Measurements from ENCODE around the gene CAPS. TPM values are rescaled to one million over a fixed set of nuclear protein-coding genes. Genes with fewer than 3 reads are reported as not detected.

The CAPS gene
- total and polyA plus RNA-seq, 3 donors from 2014 or later, result 9.4 to 20.9 (median 13.9) TPM

- TF ChIP-seq POLR2A (IDR thresholded peaks at IDR 0.05) (no peak), CTCF (IDR thresholded peaks at IDR 0.05) (no peak)
- 54 to 65% methylated on average over 7 to 14 of the region's 14 CpGs for WGBS, 2 donors
- Histone ChIP-seq H3K36me3 (ENCODE audit: low read depth, missing control alignments) (no peaks in the 10 kb centered on the region), H3K4me1 (no peaks in the 10 kb centered on the region), H3K9me3 (no peaks in the 10 kb centered on the region), H3K4me3 (no peak overlapping the region), H3K27ac (peak overlapping the region in 1 of 2 donors; percentile 44), H3K27me3 (no peaks in the 10 kb centered on the region)
- no peak for DNase-seq
- intact Hi-C loops (cut with DNase I; ENCODE audit: low total_unique reads), result no loop called here
Observed at GRCh38 chr19:5916181-5916708, 2.2 kb downstream of the CAPS start.

GRCh38 chr19:5917431-5918107 is 3.5 kb downstream of the CAPS start:
- TF ChIP-seq CTCF (IDR thresholded peaks at IDR 0.05), result no peak
- TF ChIP-seq POLR2A (IDR thresholded peaks at IDR 0.05), result no peak
- Histone ChIP-seq H3K9me3 (no peaks in the 10 kb centered on the region), H3K27me3 (no peaks in the 10 kb centered on the region), H3K36me3 (ENCODE audit: low read depth, missing control alignments) (no peaks in the 10 kb centered on the region), H3K4me1 (no peaks in the 10 kb centered on the region), H3K4me3 (no peak overlapping the region), H3K27ac (no peak overlapping the region)
- intact Hi-C loops (cut with DNase I; ENCODE audit: low total_unique reads), result no loop called here
- DNase-seq, result no peak
- WGBS, 2 donors, result 90 to 94% methylated on average over 30 to 34 of the region's 36 CpGs

GRCh38 chr19:5918463-5919079 is 4.5 kb downstream of the CAPS start:
- TF ChIP-seq CTCF (IDR thresholded peaks at IDR 0.05) (no peak), POLR2A (IDR thresholded peaks at IDR 0.05) (no peak)
- WGBS, 2 donors, result 95 to 96% methylated on average over 18 to 20 of the region's 20 CpGs
- Histone ChIP-seq H3K36me3 (ENCODE audit: low read depth, missing control alignments) (no peaks in the 10 kb centered on the region), H3K27ac (no peak overlapping the region), H3K4me1 (no peaks in the 10 kb centered on the region), H3K9me3 (no peaks in the 10 kb centered on the region), H3K27me3 (no peaks in the 10 kb centered on the region), H3K4me3 (no peak overlapping the region)
- DNase-seq, result no peak
- intact Hi-C loops (cut with DNase I; ENCODE audit: low total_unique reads), result no loop called here

- Histone ChIP-seq H3K4me1 (no peaks in the 10 kb centered on the region), H3K9me3 (no peaks in the 10 kb centered on the region), H3K27me3 (no peaks in the 10 kb centered on the region), H3K27ac (no peak overlapping the region), H3K36me3 (ENCODE audit: low read depth, missing control alignments) (no peaks in the 10 kb centered on the region), H3K4me3 (no peak overlapping the region)
- TF ChIP-seq CTCF (IDR thresholded peaks at IDR 0.05) (no peak), POLR2A (IDR thresholded peaks at IDR 0.05) (no peak)
- intact Hi-C loops (cut with DNase I; ENCODE audit: low total_unique reads), result no loop called here
- no peak for DNase-seq
- 77% methylated on average over 21 of the region's 21 CpGs for WGBS, 2 donors
Observed at GRCh38 chr19:5921516-5922160, 7.6 kb downstream of the CAPS start.
